HG03565 (cell line): ENCODE data around the gene DEFB132.

Experiments used
- ATAC-seq: cut with Tn5 transposase; IDR thresholded peaks from one replicate; pipeline ENCODE4 v1.9.1; 2021; ENCODE audit warnings: mild to moderate bottlenecking, moderate library complexity; ENCODE audit not compliant: unreplicated experiment

The DEFB132 gene

GRCh38 chr20:259981-260380 is 2.5 kb downstream of the DEFB132 start:
- ATAC-seq, result no peak

GRCh38 chr20:263701-264100 is 6.2 kb downstream of the DEFB132 start:
- no peak for ATAC-seq

- peak; percentile 56 for ATAC-seq
Measured at GRCh38 chr20:266596-267562, 9.4 kb downstream of the DEFB132 start.

DNA sequence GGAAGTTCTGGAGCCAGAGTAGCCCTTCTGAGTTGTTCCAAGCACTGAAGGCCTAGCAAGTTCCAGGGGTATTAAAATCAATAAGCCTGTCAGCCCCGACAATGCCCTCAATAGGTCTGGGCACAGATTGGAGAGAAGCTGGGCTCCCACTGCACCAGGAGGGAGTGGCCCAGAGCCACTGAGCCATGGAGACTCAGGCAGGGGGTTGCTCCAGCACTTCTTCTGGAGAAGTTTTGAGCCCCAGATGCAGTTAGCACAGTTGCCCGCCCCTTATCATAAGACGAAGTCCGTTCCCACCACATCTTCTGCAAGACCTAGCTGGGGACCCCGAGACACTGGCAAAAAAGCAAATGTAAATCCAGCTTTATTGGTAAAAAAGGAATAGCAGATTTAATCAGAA is 13.0 kb downstream of the DEFB132 start:
- ATAC-seq, result no peak

GRCh38 chr20:271069-271468 is 13.5 kb downstream of the DEFB132 start:
- ATAC-seq, result no peak

DNA sequence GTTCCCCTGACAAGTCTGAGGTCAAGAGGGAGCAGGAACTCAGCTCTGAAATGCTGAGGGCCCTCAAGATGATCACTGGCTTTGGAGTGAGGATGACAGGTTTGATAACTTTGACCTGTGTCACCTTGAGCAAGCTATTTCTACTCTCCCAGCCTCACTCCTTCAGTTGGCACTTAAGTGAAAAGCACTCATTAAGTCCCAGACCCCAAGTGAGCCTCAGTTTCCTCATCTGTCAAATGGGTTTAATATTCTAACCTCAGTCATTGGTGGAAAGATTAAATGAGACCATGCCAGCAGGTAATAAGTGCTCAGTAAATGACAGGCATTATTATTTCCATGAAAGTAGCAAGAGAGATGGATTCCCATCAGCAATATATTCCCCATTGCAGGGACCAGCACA is 14.0 kb downstream of the DEFB132 start:
- no peak for ATAC-seq

- no peak for ATAC-seq
Measured at GRCh38 chr20:272718-273117, 15.2 kb downstream of the DEFB132 start.

DNA sequence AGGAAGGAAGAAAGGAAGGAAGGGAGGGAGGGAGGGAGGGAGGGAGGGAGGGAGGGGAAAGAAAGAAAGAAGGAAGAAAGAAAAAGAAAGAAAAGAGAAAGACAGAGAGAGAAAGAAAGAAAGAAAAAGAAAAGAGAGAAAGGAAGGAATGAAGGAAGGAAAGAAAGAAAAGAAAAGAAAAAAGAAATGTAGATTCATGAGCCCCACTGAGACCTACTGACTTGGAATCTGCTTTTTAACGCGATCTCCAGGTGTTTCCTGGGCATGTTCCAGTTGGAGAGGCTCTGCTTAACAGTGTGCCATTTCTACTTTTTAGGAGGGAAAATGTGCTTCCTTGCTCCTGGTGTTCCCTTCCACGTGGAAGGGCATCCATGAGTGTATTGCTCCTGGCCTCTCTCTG is 16.4 kb downstream of the DEFB132 start:
- no peak for ATAC-seq

GRCh38 chr20:275791-276190 is 18.3 kb downstream of the DEFB132 start:
- no peak for ATAC-seq

GRCh38 chr20:276620-277495 is 19.3 kb downstream of the DEFB132 start:
- ATAC-seq, result no peak

DNA sequence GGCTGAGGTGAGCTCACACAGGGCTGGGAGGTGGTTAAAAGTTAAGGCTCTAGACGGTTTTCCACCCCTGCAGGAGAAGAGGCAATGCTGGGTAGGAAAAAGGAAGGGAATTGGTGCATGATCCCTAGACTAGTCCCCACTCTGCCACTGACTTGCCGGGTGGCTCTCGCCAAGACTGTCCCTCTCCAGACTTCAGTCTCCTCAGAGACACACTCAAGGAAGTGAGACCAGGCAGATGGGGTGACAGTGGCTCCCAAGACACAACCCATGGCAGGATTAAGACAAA is 19.9 kb downstream of the DEFB132 start:
- no peak for ATAC-seq

- no peak for ATAC-seq
Measured at GRCh38 chr20:278181-278580, 20.7 kb downstream of the DEFB132 start.

GRCh38 chr20:278607-279571 is 21.4 kb downstream of the DEFB132 start:
- ATAC-seq, result no peak

- ATAC-seq, result no peak
Measured at GRCh38 chr20:284172-284571, 26.6 kb downstream of the DEFB132 start.

DNA sequence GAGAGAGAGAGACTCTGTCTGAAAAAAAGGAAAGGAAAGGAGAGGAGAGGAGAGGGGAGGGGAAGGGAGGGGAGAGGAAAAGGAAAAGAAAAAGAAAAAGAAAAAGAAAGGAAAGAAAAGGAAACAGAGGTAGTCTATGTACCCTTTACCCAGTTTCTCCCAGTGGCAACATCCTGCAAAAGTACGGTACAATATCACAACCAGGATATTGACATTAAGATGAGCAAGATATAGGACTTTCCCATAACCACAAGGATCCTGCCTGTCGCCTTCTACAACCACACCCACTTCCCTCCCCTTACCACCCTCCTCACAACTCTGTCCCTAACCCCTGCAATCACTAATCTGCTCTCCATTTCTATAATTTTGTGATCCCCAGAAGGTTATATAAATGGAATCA is 29.0 kb downstream of the DEFB132 start:
- ATAC-seq, result no peak

- ATAC-seq, result no peak
Measured at GRCh38 chr20:288956-289692, 31.6 kb downstream of the DEFB132 start.

DNA sequence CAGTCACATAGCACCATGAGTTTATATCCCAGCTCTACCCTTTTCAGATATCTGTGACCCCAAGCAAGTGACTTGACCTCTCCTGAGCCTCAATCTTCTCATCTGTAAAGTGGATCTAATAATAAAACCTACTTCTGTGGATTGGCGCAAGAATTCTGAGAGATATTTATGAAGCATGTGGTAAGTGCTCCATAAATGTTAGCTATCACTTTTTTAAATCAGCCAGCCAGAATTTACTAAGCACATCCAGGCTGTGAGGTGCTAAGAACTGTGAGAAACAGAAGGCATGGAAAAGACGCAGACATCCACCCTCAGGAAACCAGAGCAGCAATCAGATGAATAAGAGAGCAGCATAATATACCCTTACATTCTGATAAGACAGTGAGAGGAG is 32.2 kb downstream of the DEFB132 start:
- ATAC-seq, result peak; percentile 6

DNA sequence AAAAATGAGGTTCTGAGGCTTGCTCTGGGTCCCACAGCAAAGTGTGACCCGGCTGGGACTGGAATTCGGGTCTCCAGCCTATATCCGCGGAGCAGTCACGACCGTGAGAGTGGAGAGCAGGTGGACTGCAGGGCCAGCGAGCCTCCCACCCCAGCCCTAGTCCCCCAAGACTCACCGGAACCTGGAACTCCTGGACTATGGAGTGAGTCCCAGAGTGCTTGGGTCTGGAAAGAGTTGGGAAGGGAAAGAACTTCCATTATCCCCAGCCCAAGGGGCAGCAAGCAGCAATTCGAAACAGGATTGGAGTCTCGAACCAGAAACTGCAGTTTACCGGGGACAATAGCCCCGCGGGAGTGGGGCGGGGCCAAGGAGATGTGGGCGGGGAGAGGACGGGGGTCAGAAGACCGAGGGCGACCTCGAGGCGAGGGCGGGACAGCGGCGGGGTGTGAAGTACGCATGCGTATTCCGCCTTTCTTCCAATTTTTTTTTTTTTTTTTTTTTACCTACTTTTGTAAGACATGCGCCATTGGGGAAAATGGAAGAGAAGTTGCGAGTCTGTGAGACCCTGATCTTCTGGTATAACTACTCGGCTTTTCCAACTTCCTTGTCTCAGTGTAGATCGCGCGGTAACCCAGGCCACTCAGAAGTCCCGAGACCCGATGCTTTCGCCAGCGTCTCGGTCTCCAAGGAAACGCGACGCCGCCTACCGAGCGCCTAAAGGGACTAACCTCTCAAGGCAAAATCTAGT is 32.7 kb downstream of the DEFB132 start, which contains the start of gene C20orf96:
C20orf96 (minus strand) TSS at position 667 of the 748 bp plus-strand sequence; CDS start at position 527, 140 bp downstream.
- peak; percentile 51 for ATAC-seq

- no peak for ATAC-seq
Measured at GRCh38 chr20:294602-295001, 37.1 kb downstream of the DEFB132 start.
